Osteoblast (primary cell): ENCODE results near the gene PRR7. TPM values are rescaled to one million over a fixed set of nuclear protein-coding genes. Genes with fewer than 3 reads are reported as not detected.

ENCODE experiments used
- DNase-seq: peaks from one replicate; pipeline ENCODE4 v3.0.0; 2011; ENCODE audit warnings: low spot score, mixed read lengths; ENCODE audit not compliant: insufficient read length; ENCODE audit errors: missing footprints
- H2AFZ ChIP-seq: 2 replicates; pipeline ENCODE4 v1.6.0; 2011; ENCODE audit warnings: mild to moderate bottlenecking, low read length
- H3K27ac ChIP-seq: 2 replicates; pipeline ENCODE4 v1.5.1; 2011; ENCODE audit warnings: mild to moderate bottlenecking, low read depth, low read length, moderate library complexity
- H3K27me3 ChIP-seq: 2 replicates; pipeline ENCODE4 v1.6.0; 2012; ENCODE audit warnings: mild to moderate bottlenecking, control low read depth, inconsistent platforms, low read length, moderate library complexity; ENCODE audit not compliant: insufficient read depth
- H3K36me3 ChIP-seq: 2 replicates; pipeline ENCODE4 v1.5.1; 2011; ENCODE audit warnings: mild to moderate bottlenecking, low read length, control low read depth, moderate library complexity; ENCODE audit not compliant: insufficient read depth
- H3K4me1 ChIP-seq: 2 replicates; pipeline ENCODE4 v1.5.1; 2011; ENCODE audit warnings: mild to moderate bottlenecking, low read length, control low read depth, moderate library complexity; ENCODE audit not compliant: insufficient read depth
- H3K4me2 ChIP-seq: 2 replicates; pipeline ENCODE4 v1.6.0; 2011; ENCODE audit warnings: mild to moderate bottlenecking, low read length; ENCODE audit not compliant: insufficient read depth
- H3K4me3 ChIP-seq: fragments of 200-600 bp; sonication (generic); 3 replicates; pipeline ENCODE4 v1.5.1; 2012; ENCODE audit warnings: mild to moderate bottlenecking, low read length, inconsistent platforms; ENCODE audit not compliant: insufficient read depth
- H3K79me2 ChIP-seq: 2 replicates; pipeline ENCODE4 v1.6.0; 2012; ENCODE audit warnings: mild to moderate bottlenecking, low read length, control low read depth, inconsistent platforms; ENCODE audit not compliant: insufficient read depth
- H3K9me3 ChIP-seq: 2 replicates; pipeline ENCODE4 v1.5.1; 2011; ENCODE audit warnings: low read depth, low read length, control low read depth
- H4K20me1 ChIP-seq: 2 replicates; pipeline ENCODE4 v1.6.0; 2012; ENCODE audit warnings: mild to moderate bottlenecking, low read length, control low read depth; ENCODE audit not compliant: insufficient read depth
- total RNA-seq: library from RNA; depleted of rRNA; stranded (reverse); fragments of >200 nt; gene quantifications from 2 replicates; pipeline ENCODE4 v1.2.3, GENCODE V29; 2012
- TF ChIP-seq, protein P1 (sequence below): IDR thresholded peaks from 2 replicates; pipeline ENCODE4 v1.5.1; 2011; ENCODE audit warnings: mild to moderate bottlenecking, low read depth, low read length, moderate library complexity; ENCODE audit errors: extremely low read depth

PRR7 gene
- total RNA-seq, 1 donor: 12.7 TPM

DNA sequence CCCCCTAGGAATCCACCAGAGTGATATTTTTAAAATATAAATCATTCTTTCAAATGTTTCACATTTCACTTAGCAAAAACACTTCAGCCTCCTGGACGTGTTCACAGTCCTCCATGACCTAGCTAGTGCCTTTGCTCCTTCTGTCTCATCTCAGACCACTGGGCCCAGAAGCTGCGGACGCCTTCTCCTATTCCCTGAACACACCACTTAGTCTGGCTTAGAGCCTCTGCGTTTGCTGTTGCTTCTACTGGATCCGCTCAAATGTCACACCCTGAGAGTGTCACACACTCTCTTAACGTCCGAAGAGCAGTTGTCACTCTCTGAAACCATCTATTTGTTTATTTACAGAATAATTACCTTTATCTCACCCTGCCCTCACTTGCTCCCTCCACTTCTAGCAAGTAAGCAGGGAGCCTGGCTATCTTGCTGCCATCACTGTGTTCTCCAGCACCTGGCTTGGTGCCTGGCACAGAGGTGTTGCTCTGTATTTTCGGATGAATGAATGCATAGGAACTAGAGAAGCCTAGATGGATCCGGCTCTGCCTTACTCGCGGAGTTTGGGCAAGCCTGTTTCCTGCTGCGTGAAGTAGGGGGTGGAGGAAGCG is 21.3 kb upstream of the PRR7 start:
- TF ChIP-seq, protein P1, sequence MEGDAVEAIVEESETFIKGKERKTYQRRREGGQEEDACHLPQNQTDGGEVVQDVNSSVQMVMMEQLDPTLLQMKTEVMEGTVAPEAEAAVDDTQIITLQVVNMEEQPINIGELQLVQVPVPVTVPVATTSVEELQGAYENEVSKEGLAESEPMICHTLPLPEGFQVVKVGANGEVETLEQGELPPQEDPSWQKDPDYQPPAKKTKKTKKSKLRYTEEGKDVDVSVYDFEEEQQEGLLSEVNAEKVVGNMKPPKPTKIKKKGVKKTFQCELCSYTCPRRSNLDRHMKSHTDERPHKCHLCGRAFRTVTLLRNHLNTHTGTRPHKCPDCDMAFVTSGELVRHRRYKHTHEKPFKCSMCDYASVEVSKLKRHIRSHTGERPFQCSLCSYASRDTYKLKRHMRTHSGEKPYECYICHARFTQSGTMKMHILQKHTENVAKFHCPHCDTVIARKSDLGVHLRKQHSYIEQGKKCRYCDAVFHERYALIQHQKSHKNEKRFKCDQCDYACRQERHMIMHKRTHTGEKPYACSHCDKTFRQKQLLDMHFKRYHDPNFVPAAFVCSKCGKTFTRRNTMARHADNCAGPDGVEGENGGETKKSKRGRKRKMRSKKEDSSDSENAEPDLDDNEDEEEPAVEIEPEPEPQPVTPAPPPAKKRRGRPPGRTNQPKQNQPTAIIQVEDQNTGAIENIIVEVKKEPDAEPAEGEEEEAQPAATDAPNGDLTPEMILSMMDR: no peak
- Histone ChIP-seq H3K79me2 (peaks cover 30% of the 10 kb centered on the region), H3K4me3 (peak overlapping the region; percentile 85), H3K27me3 (no peaks in the 10 kb centered on the region), H3K4me1 (peaks cover 20% of the 10 kb centered on the region), H4K20me1 (peaks cover 14% of the 10 kb centered on the region), H3K27ac (peak overlapping the region; percentile 78), H3K4me2 (peak overlapping the region; percentile 90), H2AFZ (peak overlapping the region; percentile 96), H3K36me3 (no peaks in the 10 kb centered on the region), H3K9me3 (no peaks in the 10 kb centered on the region)
- DNase-seq: no peak

DNA sequence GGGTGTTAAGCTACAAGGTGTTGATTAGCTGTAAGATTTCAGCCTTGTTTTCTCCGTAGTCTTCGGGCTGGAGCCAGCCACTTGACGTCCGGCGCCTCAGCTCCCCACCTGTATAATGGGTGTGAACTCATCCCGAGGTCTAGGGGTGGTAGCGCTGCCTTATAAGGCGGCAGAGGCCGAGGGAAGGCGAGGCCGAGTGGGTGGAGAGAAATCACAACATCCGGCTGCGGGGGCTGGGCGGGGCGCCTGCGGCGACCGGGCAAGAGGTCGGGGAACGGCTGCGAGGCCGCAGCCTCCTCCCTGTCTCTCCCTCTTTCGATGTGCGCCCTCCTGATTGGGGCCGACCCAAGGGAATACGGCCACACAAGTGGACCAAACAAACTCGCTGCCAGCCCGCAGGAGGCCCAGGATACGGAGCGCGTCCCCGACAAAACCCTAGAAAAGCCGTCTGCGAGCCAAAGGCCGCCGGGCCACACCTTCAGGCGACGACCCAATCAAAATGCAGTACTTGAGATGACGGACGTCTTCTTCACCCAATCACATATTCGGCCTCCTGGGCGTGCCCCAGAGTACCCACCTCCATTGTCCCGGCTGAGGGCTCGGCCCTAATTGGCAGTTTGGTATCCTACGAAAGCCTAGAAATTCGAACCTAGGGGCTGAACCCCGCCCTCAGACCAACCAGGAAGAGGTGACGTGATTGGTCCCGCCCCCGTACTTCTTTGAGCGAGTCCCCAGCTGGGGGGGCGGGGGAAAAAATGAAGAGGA is 20.6 kb upstream of the PRR7 start:
- no peaks in the 10 kb centered on the region for H3K27me3 ChIP-seq
- H3K27ac ChIP-seq: peak overlapping the region; percentile 78
- H3K4me2 ChIP-seq: peak overlapping the region; percentile 90
- peak; percentile 100 for DNase-seq
- H3K4me1 ChIP-seq: peaks cover 20% of the 10 kb centered on the region
- H3K79me2 ChIP-seq: peaks cover 30% of the 10 kb centered on the region
- no peaks in the 10 kb centered on the region for H3K9me3 ChIP-seq
- H4K20me1 ChIP-seq: peaks cover 15% of the 10 kb centered on the region
- TF ChIP-seq, protein P1: no peak
- peak overlapping the region; percentile 96 for H2AFZ ChIP-seq
- no peaks in the 10 kb centered on the region for H3K36me3 ChIP-seq
- peak overlapping the region; percentile 85 for H3K4me3 ChIP-seq

DNA sequence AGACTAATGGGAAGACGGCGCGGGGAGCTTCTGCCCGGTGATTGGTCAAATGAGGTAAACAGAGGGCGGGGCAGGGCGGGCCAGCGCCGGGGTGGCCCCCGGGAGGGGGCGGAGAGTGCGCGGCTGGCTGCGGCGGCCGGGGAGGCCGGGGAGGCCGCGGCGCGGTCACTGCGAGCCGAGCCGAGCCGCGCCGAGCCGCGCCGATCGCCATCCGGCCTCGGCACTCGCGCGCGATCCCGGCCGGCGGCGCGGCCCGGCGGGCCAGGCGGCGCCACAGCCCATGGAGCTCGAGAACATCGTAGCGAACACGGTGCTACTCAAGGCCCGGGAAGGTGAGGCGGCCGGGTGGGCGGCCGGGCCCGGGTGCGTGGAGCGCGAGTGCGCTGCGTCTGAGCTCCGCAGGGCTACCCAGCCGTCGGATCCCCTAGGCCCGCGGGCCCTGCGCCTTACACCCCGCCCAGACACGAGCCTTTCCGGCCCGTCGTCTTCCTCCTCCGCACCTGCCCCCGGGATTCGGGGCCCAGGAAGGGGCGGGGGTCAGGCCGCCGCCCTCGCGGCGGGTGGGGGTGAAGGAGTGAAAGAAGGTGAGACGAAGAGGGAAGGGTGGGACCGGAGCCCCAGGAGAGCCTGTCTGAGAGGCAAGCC is 19.9 kb upstream of the PRR7 start, which contains the start of gene GRK6:
TSS of gene GRK6 (plus strand) at position 111 of the 645 bp plus-strand sequence. CDS start at position 281, 170 bp downstream.
- Histone ChIP-seq H3K27ac (peak within 1 kb of the TSS; percentile 80), H3K4me1 (peaks cover 20% of the 10 kb centered on the region), H3K4me3 (peak within 1 kb of the TSS; percentile 85), H4K20me1 (peaks cover 15% of the 10 kb centered on the region), H3K79me2 (peaks cover 30% of the 10 kb centered on the region), H3K36me3 (no peaks in the 10 kb centered on the region), H3K9me3 (no peaks in the 10 kb centered on the region), H3K4me2 (peak within 1 kb of the TSS; percentile 95), H3K27me3 (no peaks in the 10 kb centered on the region), H2AFZ (peak within 1 kb of the TSS; percentile 96)
- TF ChIP-seq, protein P1: no peak
- DNase-seq: peak; percentile 93
